GM13977 (cell line): ENCODE measurements around the gene ARAP1.

ENCODE experiments used
- DNase-seq: peaks from one replicate; pipeline ENCODE4 v3.0.0; 2012; ENCODE audit warnings: low spot score
- in situ Hi-C: fragments of 300-500 bp; cut with MboI; formaldehyde crosslinking; loops from one replicate; pipeline ENCODE4 v1.12.0; 2022; ENCODE audit warnings: low sequenced_read_pairs, low pct_unique_long_range_greater_than_20kb, mixed read lengths, inconsistent platforms; ENCODE audit not compliant: unreplicated experiment
- TF ChIP-seq, protein P1 (sequence below): IDR thresholded peaks from 2 replicates; pipeline ENCODE4 v1.5.1; 2012; ENCODE audit warnings: mild to moderate bottlenecking, control low read depth; ENCODE audit not compliant: insufficient read depth; ENCODE audit errors: extremely low read depth, missing control alignments

ARAP1 gene

DNA sequence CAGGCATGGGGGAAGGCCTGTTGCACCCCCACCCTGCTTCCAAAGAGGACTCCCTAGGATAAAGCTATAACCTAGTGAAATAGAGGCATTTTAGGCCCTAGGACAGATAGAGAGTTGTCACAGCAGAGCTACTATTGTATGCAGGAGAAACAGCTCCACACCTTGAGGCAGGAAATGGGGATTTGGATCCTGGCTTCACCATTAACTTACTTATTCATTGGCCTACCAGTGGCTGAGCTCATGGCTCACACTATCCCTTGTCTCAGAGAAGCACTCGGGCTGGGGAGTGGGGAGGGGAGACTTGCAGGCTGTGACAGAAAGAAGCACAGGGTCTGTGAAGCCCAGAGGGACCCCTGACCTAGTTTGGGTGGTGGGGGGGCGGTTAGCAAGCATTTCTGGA, 77.0 kb downstream of the ARAP1 start:
- TF ChIP-seq, protein P1, sequence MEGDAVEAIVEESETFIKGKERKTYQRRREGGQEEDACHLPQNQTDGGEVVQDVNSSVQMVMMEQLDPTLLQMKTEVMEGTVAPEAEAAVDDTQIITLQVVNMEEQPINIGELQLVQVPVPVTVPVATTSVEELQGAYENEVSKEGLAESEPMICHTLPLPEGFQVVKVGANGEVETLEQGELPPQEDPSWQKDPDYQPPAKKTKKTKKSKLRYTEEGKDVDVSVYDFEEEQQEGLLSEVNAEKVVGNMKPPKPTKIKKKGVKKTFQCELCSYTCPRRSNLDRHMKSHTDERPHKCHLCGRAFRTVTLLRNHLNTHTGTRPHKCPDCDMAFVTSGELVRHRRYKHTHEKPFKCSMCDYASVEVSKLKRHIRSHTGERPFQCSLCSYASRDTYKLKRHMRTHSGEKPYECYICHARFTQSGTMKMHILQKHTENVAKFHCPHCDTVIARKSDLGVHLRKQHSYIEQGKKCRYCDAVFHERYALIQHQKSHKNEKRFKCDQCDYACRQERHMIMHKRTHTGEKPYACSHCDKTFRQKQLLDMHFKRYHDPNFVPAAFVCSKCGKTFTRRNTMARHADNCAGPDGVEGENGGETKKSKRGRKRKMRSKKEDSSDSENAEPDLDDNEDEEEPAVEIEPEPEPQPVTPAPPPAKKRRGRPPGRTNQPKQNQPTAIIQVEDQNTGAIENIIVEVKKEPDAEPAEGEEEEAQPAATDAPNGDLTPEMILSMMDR, result no peak
- no peak for DNase-seq
- in situ Hi-C loops, result no loop called here

DNA sequence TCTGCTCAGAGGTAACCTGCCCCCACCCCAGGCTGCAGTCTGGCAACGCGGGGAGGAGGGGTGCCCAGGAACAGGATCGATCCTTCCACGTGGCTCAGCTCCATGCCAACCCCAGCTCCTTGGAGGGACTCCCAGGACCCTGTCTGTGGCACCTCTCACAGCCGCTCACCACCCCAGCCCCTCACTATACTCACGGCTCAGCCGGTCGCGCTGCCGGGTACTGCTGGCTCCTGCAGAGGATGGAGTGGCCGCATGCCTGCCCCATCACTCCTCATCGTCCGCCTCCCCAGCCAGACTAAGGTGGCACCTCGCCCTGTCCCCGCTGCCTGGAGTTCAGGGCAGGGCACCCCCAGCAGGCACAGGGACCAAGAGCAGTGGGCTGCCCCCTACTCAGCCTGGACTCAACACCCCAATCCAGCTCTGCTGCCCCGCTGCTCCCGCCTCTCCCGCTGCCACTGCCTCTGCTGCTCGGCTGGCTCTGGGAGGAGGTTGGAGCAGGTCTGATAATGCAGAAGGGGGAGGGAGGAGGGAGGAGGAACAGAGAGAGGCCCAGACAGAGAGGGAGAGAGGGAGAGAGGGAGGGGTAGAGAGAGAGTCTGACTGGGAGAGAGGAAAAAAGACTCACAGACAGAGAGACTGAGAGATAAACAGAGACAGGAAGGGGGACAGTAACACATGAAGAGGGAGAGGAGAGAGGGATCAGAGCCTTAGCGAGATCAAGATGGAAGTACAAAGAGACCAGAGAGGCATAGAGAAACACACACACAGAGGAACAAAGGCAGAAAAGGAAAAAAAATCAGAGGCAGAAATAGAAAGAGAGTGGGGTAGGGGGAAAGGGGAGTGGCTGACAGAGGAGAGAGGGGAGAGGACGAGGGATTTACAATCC, 78.0 kb downstream of the ARAP1 start, which contains the start of gene PDE2A:
TSS of gene PDE2A (minus strand) at position 480 of the 886 bp plus-strand sequence. CDS start at position 265, 215 bp downstream.
- TF ChIP-seq, protein P1, result no peak
- no peak for DNase-seq
- in situ Hi-C loops, result no loop called here

DNA sequence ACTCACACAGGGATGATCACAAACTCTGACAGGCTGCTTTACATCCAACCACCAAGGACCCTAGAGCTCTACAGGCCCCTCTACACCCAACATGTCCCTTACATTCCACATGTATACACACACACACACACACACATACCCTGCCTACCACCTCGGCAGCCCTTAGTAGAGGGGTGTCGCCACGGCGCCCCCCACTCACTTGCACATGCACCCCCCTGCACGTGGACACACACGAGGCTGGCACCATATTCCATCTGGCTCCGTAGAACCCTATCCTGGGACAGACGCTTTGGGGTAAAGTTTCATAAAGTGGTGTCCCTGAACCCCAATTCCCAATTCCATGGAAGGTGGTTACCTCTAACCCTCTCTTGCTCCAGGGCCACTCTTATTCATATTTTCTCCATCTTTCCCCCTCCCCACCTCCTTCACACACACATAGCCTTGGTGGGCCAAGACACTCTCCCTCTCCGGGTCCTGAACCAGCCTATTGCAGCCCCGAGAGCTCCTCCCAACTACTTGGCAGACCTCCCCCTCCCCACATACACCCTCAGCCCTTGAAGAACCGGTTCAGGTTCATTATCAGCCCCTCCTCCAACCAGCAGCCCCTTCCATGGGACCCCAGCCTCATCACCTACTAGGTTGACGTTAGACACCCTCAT, 78.8 kb downstream of the ARAP1 start:
- DNase-seq, result no peak
- TF ChIP-seq, protein P1, result no peak
- in situ Hi-C loops, result no loop called here

DNA sequence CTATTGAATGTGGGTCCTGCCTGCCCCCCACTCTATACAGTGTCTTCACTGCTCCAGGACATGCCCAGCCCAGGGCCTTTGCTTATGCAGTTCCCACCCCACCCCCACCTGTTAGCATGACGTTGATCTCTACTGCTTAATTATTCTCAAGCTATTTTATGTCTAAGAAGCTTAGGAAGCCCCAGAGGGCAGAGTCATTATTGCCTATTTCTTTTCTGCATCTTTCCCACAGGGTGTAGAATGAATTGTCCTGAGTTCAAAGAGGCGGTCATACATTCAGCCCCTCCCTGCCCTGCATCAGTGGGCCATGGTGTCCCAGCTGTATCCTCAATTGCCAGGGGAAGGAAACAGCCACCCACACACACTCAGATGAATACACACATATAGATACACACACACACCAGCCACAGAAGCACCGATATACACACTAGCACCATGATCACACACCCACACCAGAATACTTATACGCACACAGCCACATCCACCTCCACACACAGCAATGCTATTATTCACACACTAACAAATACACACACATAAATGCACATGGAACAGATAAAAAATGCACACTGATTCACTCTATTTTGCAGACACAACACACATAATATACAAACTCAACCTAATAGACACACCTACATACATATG, 79.5 kb downstream of the ARAP1 start:
- TF ChIP-seq, protein P1, result no peak
- no peak for DNase-seq
- in situ Hi-C loops, result no loop called here

DNA sequence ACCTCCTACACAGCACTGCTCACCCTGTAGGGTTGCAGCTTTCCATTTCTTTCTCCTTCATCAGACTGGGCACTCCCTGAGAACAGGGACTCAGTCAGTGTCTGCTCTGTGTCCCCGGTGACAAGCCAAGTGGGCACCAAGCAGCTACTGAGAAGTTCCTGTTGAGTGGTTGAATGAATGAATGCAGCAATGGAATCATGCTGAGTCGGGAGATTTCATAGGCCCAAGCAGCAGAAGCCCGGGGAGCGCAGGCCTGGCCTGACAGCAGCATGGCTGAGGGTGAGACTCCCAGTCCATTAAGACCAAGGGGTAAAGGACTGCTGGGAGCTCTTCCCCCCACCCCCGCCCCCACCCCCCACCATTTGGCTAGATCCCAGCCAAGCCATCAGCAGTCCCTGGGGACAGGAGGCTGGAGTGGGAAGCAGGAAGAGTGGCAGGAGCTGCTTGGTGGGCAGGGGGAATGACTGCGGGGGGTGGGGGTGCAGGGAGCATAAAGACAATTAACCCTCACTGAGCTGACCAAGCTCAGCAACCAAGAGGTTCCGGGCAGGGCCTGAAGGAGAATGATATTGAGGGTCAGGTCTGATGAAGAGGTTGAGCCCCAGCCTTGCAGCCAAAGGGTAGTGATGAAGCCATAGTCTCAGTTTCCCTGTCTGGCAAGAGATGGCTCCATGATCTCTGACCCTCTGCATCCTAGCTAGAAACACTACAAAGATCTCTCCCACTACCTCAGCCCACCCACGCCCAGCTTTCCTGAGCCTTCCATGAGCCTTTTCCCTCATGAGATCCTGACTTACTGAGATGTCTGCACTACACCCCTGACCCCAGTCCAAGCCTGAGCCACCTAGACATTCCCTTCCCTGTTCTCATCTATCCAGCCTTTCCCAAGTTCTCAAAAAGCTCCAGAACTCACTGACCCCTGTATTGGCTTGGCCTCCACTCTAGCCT, 80.8 kb downstream of the ARAP1 start:
- no peak for DNase-seq
- in situ Hi-C loops, result no loop called here
- TF ChIP-seq, protein P1, result no peak
